HG03045 (cell line): ENCODE results near the gene LDLRAD4.

ENCODE experiments used
- ATAC-seq: cut with Tn5 transposase; IDR thresholded peaks from one replicate; pipeline ENCODE4 v1.9.1; 2021; ENCODE audit warnings: mild to moderate bottlenecking, moderate library complexity; ENCODE audit not compliant: unreplicated experiment

The LDLRAD4 gene

DNA sequence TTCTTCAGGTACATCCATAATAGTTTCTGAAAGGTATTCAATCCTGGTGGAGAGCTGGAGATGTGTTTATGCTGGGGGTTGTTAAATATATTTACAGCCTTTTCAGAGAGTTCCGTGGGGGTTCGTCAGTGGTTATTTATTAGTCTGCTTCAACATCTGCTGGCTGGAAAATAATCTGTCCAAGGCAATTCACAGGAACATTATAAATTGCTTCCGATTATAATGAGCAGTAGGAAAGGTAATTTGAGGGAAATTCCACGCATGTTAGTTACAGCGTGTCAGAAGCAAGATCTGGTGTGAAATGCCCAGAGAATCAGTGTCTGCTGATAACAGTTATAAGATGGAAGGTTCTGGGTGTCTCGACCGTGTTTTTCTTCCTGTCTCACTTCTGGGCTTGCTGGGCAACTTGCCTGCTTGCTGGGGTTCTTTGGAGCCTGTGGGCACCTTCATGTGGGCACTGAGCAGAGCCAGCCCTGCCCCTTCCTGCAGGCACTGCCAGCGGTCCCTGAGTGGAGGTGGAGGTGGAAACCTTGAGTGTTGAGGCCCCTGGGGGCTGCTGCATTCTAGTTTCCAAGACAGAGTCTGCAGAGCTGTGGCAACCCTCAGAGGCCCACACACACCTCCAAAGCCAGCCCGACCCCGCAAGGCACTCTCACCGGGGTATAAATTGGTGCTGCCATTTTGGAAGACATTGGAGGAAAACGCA, 322.1 kb downstream of the LDLRAD4 start:
- ATAC-seq: no peak

DNA sequence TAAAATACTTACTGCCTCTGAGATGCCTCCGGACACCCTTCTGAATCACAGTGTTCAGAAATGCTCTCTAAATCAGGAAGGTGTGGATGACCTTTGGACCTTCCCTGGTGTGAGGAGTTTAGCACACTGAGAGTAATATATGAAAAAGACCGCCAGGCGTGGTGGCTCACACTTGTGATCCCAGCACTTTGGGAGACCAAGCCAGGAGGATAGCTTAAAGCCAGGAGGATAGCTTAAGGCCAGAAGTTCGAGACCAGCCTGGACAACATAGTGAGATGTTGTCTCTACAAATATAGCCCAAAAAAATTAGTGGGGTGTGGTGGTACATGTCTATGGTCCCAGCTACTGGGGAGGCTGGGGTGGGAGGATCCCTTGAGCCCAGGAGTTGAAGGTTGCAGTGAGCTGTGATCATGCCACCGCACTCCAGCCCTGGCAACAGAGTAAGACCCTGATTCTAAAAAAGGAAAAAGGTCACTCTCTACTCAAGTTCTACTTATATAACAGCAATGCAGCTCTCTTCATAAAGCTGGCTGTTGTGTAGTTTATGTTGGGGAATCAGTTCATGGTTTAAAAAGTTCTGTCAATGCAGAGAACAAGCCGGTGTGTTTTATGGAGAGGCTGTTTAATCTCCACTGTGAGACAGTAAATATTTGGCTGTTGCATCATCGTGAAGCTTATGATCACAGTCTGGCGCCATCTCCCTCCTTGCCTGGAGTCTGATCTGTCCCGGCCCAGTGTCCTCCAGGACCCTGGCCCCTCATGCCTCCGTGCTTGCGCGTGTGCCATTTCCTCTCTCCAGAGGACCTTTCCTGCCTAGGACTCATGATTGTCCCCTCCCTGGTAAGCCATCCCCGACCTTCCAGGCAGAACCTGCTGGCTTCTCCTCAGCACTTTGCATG, 323.3 kb downstream of the LDLRAD4 start:
- ATAC-seq: no peak

DNA sequence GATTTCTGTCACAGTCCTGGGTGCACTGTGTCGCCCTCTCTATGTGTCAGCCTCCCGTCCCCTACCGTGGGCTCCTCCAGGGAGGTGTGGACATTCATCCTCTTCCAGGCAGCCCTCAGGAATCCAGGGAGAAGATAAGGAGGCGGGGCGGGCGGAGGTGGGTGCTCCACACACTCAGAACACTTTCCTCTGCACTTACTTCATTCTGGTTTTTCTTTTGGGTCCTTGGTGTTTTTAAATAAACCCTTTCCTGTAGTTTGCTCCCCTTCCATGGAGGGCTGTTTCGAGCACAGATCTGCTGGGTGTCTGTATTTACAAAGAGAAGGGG, 323.9 kb downstream of the LDLRAD4 start:
- ATAC-seq: no peak

DNA sequence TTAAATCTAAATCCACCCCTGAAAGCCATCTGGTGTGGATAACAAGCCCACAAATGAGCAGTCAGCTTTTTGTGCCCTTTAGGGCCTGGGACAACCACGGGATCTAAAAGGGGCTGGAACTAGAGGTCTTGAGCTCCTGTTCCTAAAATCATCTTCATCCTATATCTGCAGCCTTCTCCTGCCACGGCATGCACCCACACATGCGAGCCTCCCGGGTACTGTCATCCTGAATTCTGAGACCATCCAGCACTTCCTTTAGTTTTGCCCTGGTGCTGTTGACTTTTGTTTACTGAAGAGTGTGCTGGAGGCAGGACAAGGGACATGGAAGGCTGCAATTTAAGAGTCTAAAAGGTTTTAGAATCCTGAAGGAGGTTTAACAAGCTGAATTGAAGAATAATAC, 324.6 kb downstream of the LDLRAD4 start:
- ATAC-seq: no peak

DNA sequence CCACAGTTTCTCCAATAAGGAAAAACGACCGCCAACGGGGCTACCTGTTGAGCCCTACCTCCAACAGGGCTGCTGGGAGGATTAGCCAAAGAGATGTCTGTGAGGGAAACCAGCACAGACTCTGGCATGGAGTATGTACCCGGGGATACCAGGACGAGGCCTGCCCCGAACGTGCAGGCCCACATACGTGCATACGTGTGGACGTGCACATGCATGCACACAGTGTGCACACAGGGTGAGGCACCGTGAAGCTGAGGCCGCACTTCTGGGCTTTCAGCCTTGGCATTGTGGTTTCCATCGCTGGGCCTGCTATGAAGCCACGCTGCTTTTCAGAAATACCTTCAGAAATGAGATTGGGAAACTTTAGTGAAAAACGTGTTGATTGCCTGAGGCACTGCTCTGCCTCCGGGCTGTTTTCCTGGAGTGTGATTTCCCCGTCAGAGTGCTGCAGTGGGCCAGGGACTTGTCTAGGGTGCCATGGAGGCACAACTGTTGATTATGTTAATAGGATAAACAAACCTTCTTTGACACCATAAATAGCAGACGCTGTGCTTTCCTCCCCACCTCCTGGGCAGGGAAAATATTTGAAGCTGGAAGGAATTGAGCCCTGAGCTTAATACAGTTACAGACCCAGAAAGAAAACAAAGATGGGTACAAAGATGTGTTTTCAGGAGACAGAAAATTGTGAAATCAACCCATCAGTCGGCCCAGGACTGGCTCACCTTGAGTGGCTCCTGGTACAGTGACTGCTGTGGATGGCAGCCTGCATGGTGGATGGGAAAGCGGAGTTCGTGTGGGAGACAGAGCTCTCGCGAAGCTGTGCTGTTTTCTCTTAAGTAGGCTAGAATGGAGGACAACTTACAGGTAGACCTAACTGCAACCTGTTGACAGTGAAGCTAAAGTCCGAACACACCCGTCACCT, 325.5 kb downstream of the LDLRAD4 start:
- ATAC-seq: no peak

DNA sequence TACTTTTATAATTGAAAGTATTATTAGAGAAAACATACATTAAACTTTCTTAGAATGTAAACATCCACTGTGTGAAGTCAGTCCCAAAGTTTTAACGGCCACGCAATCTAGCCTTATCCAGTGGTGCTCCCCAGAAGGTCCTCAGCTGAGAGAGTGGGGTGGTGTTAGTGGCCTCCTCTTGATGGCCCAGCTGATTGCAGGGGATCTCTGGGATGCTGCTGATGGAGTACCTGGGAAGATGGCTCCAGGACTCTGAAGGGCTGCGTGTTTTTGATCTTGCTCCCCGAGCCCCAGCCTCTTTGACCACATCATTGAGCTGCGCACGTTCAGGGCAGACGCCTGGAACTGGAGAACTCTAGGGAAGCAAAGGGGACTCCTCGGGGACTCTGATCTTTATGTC, 326.4 kb downstream of the LDLRAD4 start:
- no peak for ATAC-seq

DNA sequence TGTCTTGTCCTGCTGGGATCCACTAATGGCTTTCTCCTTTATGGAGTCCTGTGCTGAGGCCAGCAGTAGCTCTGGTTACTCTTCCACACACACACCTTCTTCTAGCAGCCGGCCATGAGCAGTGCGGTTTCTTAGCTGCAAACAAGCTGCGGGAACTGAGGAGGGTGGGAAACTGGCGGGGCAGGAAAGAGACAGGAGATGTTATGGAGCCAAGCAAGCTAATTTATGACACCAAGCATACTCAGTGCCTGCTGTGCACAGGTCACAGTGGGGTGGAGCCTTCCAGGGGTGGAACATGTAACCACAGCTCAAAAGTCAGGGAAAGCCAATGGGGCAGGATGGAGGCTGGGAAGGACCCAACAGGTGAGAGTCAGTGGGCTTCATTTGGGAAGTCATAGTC, 327.0 kb downstream of the LDLRAD4 start:
- ATAC-seq: no peak

DNA sequence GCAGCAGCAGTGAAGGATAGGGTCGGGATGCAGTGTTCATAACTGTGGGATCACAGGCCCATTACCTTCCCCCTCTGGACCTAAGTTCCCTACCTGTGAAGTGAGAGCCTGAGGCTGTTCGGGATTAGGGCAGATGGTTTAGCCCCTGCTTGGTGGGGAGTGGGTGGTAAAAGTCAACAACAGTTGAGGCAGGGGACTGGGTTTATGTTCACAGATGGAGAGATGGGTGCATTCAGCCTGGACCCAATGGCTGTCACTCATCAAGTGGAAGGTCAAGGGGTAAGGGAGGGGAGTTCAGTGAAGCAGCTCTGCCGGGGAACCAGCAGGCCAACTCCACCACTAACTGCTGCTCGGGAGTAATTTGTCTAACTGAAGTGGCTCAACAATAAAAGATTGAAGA, 327.4 kb downstream of the LDLRAD4 start:
- ATAC-seq: no peak

DNA sequence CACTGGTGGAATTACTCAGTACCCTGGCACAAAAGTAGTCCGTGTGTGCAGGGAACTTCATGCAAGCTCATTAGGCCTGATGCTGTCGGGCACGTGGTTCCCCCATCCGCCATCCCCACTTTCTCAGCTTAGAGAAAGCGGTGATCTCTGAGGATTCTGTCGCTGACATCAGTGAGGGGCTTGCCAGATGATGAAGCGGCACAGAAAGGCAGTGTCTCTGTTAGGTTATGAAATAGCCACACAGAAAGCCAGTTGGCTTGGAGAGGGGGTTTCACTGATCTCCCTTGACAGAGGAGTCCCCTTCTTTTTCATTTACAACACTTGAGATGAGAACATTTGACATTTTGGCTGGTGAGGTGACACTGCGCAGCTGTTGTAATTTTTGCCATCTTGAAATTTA, 328.1 kb downstream of the LDLRAD4 start:
- no peak for ATAC-seq

DNA sequence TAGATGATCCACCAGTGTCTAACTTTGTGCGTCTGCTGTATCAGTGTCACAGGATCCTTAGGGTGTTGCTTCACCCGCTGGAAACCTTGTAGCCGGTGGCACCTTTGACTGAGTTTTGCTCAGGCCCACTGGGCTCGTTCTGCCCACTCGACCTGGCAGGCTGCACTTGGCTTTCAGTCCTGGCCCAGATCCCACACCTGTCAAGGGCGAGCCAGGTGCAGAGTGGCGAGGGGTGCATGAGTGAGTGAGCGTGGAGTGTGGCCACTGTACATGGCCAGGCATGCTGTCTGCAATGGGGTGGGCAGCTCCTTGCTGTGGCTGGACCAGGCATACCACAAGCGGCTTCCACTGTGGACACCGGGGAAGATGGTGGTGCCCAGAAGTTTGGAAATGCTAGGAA, 328.8 kb downstream of the LDLRAD4 start:
- ATAC-seq: no peak

DNA sequence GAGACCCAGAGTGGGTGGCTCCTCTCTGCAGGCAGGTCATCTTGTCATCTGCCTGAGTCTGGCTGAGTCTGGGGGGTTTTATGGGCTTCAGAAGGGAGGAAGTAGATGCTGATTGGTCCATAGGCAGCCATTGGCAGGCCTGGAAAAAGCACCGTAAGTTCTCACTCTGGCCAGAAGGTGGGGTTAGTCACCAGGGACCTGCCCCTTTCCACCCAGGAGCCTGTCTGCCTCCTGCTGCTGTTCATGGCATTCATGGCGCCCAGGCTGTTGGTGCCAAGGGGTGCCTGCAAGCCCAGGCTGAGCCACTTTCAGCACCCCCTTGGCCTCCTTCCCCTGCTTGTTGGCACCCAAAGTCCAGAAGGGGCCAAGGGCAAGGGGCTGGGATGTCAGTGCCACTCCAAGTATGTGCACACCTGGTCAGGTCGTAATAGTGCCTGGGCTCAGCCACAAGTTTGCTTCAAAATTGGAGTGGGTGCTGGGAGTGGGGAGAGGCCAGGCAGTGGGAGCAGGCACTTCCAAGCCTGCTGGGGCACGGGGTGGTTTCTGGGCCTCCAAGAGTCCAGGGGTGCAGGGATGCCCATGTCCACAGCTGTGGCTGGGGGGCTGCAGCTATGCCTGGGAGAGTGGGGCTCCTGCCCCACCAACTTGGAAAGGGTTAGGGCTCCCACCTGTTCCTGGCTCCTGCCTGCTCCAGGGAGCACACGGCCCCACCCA, 329.7 kb downstream of the LDLRAD4 start:
- ATAC-seq: no peak

DNA sequence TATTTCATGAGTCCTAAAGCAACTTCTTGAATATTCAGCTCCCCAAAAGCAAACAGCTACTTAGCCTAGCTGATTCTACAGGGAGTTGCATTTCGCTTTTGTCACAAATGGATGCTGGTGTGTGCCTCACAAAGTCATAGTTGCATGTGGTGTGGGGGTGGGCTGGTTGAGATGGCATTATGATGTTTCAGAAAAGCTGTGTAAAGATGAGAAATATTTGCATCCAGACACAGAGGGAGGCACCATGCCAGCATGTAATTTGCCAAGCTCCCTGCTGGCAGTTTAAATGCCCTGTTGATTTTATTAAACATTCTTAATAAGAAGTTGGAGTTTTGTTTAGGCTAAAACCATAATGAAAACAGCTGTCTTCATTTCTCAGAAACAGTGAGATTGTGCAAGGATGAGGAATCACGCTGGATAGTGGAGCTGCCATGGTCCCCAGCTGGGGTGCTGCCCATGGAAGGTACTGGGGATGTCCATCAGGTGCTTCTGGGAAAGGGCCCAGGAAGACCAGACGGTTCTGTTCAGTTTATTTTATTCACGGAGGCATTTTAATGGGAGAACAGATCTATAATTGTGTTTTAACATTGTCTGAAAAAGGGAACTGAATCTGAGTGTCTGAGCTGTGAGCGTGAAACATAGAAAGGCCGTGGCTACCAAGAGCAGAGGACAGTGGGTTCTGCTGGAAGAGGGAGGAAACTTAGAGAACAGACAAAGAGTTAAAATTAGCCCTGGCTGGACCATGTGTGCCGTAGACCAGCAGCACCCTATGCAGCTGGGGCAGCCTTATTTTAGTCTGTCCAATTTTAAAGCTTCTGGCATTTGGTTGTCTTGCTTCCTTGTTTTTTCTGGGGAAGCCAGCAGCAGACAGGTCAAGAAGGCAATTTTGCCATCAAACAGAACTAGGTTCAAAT, 330.7 kb downstream of the LDLRAD4 start:
- ATAC-seq: peak; percentile 72

DNA sequence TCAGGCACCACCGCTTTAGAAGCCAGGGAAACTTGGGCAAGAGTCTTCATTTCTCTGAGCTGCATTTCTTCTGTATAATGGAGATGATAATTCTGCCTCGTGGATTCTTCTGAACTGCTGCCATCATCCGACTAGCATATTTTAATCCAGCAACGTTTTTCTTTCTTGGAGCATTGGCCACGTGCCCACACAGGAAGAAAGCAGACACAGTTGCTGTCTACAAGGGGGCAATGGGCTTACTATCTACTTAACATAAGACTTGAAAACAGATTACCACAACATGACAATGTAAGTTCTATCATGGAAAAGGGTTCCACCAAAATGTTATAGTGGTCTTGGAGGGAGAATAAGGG, 331.3 kb downstream of the LDLRAD4 start:
- no peak for ATAC-seq

DNA sequence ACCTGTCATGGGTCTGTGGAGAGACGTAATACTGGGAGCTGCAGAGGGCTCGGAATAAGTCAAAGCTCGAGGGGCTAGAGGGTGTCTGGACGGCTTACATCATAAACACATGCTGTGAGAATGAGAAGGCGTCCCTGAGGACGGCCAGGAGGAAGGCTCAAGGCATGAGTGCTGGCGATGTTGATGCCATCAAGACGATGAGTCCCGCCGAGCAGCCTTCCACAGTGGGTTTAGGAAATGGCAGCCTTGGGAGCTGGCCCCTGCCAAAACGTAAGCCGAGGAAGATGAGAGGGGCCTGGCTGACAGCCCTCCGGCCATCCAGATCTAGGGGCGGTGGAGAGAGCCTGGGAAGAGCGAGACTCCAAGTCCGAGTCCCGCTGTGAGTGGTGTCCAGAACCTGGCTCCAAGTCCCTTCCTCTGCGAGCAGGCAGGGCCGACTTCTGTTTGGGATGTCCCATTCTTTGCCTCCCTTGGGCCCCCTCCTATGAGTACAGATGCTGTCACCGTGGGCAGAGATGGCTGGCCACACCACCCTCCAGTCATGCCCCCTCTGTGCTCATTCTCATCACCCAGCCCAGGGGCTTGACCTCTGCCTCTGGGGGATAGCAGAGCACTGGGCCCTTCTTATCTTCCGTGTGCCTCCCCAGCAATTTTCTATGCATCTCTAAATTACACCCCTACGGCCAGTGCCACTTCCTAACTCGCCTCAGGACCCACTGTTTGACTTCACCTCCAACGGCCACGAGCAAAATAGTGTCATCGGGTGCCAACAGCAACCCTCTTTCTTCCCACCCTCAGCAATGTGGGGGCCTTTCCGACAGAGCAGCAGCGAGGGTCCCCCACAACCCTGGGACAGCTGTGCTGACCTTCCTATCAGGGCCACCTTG, 332.1 kb downstream of the LDLRAD4 start:
- no peak for ATAC-seq

DNA sequence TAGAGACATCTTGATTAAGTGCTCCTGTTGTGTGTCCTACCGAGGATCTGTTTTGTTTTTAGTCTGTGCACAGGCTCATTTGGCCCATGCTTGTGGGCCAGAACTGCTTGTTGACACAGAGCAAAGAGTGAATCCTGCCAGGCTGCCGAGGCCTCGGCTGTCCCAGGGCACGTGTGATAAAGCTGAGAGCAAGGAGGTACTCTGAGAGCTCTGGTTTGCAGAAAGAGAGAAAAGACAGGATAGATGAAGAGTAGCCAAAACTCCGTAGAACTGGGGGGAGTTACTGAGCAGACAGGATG, 332.7 kb downstream of the LDLRAD4 start:
- no peak for ATAC-seq

DNA sequence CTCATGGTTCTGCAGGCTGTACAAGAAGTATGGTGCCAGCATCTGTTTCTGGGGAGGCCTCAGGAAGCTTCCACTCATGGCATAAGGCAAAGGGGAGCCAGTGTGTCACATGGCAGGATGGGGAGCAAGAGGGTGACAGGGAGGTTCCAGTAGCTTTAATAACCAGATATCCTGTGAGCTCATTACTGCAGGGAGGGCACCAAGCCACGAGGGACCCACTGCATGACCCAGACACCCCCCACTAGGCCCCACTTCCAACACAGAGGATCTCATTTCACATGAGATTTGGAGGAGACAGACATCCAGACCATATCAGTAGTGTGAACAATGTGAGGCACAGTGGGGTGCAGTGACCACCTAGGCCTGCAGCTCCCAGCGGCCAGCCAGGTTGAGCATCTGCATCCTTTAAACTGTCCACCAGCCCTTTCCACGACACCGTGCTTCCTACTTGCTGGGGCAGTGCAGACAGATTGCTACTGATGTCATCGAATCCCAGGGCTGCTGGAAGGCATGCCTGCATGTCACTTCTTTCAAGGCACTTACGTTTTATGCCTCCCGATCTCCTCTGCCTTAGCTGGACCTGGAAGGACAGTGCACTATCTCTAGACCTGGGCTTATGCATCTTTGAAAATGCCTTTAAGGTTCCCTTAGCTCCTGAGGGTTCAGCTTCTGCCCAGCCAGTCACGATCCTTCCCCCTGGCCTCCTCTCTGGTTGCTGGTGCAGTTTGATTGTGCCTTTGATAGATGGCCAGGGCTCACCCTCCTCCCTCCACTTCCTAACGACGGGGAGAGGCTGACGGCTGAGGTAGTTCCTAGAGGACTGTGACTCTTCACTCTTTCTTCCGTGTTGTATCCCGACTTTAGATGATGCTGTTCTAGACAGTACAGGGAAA, 333.5 kb downstream of the LDLRAD4 start:
- no peak for ATAC-seq

DNA sequence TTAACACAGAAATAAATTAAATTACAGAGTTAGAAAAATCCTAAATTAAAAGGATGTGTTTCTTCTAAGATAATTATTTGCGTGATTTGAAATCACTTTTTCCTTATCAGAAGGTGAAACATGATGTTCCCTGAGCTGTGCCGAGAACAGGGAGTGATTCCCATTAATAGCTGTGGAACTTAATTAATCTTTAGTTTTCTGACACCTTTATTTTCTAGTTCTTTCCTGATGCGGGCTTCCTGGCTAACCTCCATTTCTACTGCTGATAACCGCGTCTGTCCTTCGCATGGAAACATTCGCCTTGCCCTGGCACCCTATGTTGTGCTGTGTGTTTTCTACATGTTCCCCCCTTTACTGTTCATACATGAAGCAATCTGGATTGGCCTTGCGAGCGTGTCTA, 334.9 kb downstream of the LDLRAD4 start:
- ATAC-seq: no peak

DNA sequence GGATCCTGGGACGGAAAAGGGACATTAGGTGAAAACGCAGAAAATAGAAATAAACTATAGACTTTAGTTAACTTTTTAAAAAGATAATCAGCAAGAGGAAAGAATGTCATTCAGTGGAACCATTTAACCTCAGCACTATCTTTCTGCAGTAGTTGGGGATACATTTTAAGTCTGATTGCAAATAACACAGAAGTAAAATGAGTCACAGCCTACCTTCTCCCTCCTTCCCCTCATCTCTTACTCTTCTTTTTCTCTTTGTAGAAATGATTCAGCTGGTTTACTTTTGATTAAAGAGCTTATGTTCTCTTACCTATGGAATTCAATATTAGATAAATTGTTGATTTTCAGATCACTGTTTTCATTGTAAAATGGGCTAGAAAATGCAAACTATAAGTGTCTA, 336.6 kb downstream of the LDLRAD4 start:
- no peak for ATAC-seq
